Retinal pigment epithelial cell (primary cell): ENCODE data around the gene PRSS12.

Experiments
- DNase-seq: peaks from one replicate; pipeline ENCODE4 v3.0.0-alpha.2; 2010; ENCODE audit warnings: low read depth
- H3K4me3 ChIP-seq: 2 replicates; pipeline ENCODE4 v1.5.1; 2011; ENCODE audit warnings: mild to moderate bottlenecking, low read length, control low read depth, moderate library complexity
- CTCF ChIP-seq: conservative IDR thresholded peaks from 2 replicates; pipeline ENCODE4 v1.5.1; 2011; ENCODE audit warnings: low read depth, low read length, control low read depth, inconsistent platforms

The PRSS12 gene

DNA sequence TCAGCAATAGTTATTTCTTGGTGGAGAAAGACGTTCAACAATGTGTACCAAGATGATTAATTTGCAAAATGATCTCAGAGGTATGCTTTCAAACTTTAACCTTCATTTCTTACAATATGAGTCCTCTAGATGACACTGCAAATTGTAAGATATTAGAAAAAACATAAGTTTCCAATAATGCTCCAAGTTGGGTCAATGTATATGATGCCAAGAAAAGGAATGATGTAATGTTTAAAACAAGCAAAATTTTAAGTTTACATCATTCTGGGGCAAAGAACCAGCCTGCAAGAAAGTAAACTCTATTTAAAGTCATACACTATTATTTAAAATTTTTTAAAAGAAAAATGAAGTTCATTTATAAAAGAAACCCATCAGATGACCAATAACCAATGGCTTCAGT, 56.1 kb downstream of the PRSS12 start:
- no peak overlapping the region for H3K4me3 ChIP-seq
- DNase-seq: no peak
- no peak for TF ChIP-seq CTCF

DNA sequence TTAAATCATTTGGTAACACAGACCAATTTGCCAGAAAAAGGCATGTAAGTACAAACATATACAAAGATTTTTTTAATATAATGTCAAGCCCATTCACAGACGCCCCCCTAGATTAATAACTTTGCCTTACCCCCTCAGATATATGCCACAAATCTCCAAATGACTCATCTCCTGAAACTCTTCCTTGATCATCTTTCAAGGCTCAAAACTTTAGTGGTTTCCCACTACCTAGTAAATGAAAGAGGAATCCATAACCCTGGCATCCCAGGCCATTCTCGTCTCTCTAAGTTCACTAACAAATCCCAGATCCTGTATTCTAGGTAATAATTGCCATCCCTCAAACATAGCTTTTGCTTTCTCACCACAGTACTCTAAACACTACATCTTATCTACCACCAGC, 61.9 kb downstream of the PRSS12 start:
- no peak for TF ChIP-seq CTCF
- H3K4me3 ChIP-seq: no peak overlapping the region
- DNase-seq: no peak

DNA sequence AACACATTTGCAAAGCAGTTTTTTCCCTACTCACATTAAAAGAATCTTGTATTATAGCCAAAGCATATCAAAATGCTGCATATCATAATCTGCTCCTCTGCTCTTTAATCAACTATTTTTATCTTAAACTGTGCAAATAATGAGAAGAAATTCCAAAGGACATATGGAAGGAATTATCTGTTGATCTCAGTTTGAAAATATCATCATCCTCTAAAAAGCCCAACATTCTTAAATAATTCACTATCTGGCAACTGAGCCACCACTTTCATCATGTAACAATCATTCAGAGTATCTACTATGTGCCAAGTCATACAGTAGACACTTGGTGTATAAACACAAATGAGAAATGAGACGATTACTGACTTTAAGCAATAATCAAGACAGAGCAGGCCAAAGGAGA, 63.0 kb downstream of the PRSS12 start:
- H3K4me3 ChIP-seq: no peak overlapping the region
- TF ChIP-seq CTCF: no peak
- DNase-seq: no peak

DNA sequence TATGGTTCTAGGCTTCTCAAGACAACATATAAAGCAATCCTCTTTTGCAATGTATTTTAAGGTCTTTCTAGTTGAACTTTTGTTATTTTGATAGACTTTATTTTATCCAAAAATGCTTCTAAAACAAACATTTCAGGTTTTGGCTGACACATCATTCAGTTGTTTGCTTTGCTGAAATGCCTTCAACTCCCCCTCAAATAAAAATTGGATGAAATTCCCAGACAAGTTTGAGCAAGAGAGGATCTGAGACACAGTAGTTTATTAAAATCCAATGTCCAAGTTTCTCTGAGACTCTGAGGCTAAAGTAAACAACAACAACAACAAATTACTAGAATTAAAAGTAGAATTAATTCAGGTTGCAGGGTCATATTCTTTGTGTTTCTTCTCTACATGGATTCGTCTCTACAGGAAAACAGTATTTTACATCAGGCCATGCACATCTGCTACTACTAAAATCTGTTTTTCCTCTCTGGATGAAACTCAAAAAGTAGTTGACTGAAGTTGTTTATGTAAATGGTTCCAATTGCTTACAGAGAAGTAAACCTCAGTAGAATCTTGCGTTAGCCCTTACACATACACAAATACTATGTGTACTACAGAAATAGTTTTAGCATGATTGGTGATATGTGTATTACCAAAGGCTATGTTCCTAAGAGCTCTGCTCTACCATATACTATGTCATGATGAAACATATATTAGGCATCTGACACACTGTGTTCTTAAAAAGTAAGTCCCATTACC, 64.9 kb downstream of the PRSS12 start:
- no peak for TF ChIP-seq CTCF
- H3K4me3 ChIP-seq: no peak overlapping the region
- DNase-seq: no peak

DNA sequence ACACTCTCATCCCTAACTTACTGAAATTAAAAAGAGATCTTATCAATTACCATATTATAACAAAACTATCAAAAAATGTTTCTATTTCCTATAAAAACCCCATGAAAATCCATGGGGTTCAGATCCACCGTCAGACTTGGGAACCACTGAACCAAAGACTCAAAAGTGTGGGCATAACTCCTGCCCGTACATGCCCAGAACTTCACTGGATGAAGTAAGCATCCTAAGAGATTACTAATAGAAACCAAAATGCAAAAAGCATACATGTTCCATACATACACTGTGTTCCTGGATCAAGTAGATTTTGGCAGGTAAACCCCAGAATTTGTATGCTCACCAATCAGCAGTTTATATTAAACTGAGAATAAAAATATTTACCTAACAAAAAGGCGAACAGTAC, 66.1 kb downstream of the PRSS12 start:
- no peak overlapping the region for H3K4me3 ChIP-seq
- no peak for DNase-seq
- no peak for TF ChIP-seq CTCF

GRCh38 chr4:118285931-118286330, 66.9 kb downstream of the PRSS12 start:
- DNase-seq: no peak
- TF ChIP-seq CTCF: no peak
- H3K4me3 ChIP-seq: no peak overlapping the region

GRCh38 chr4:118284169-118284568, 68.6 kb downstream of the PRSS12 start:
- no peak overlapping the region for H3K4me3 ChIP-seq
- TF ChIP-seq CTCF: no peak
- DNase-seq: no peak
